ENCODE measurements around the gene NAV2.

NAV2 gene

DNA sequence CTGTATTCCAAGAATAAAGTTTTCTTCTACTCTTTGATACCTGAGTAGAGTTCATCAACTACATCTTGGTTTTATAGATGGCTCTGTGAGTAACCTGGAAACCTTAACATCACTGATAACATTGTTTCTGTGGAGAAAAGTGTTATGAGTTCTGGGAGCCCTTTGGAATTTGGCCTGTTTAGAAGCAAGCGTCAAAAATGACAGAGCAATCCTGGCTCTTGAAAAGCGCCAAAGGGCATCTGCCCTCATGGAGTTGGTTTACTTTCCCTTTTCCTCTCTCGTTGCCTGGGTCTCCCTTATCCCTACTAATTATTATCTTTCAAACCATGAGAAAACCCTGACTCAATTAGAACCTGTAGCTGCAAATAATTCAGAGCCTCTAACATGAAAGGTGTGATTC, 307.6 kb downstream of the NAV2 start:
- no peak for ATAC-seq (ENCODE audit: insufficient read depth, low read depth)
- Histone ChIP-seq H3K36me3 (ENCODE audit: insufficient read depth, low read length) (no peaks in the 10 kb centered on the region), H3K4me2 (ENCODE audit: insufficient read depth, low read length) (no peak overlapping the region), H2AFZ (ENCODE audit: low read depth, low read length) (no peak overlapping the region), H3K27me3 (ENCODE audit: insufficient read depth, low read length, poor library complexity) (no peaks in the 10 kb centered on the region), H3K27ac (ENCODE audit: low read length) (no peak overlapping the region), H3K9me3 (ENCODE audit: insufficient read depth, low read length, severe bottlenecking) (no peaks in the 10 kb centered on the region), H3K4me1 (ENCODE audit: insufficient read depth, low read length) (no peaks in the 10 kb centered on the region), H3K9ac (ENCODE audit: low read depth, low read length) (no peak overlapping the region), H4K20me1 (ENCODE audit: insufficient read depth, low read length) (no peaks in the 10 kb centered on the region), H3K79me2 (ENCODE audit: insufficient read depth, low read length) (no peaks in the 10 kb centered on the region), H3K4me3 (ENCODE audit: low read depth in 1 of 2, low read length in 2 of 2) (no peak overlapping the region)
- DNase-seq: no peak
- TF ChIP-seq CTCF (IDR thresholded peaks at IDR 0.05; ENCODE audit: borderline replicate concordance, extremely low read depth, low read length, poor library complexity, severe bottlenecking): no peak
- no peak for TF ChIP-seq EZH2 (IDR thresholded peaks at IDR 0.05; ENCODE audit: borderline replicate concordance, low read depth, low read length, severe bottlenecking)

- H2AFZ ChIP-seq (ENCODE audit: low read depth, low read length): no peak overlapping the region
- DNase-seq (no peak), ATAC-seq (ENCODE audit: insufficient read depth, low read depth) (no peak)
- H4K20me1 ChIP-seq (ENCODE audit: insufficient read depth, low read length): no peaks in the 10 kb centered on the region
- no peaks in the 10 kb centered on the region for H3K27me3 ChIP-seq (ENCODE audit: insufficient read depth, low read length, poor library complexity)
- no peaks in the 10 kb centered on the region for H3K79me2 ChIP-seq (ENCODE audit: insufficient read depth, low read length)
- H3K27ac ChIP-seq (ENCODE audit: low read length): no peak overlapping the region
- no peak overlapping the region for H3K4me3 ChIP-seq (ENCODE audit: low read depth in 1 of 2, low read length in 2 of 2)
- H3K4me2 ChIP-seq (ENCODE audit: insufficient read depth, low read length): no peak overlapping the region
- no peaks in the 10 kb centered on the region for H3K9me3 ChIP-seq (ENCODE audit: insufficient read depth, low read length, severe bottlenecking)
- H3K36me3 ChIP-seq (ENCODE audit: insufficient read depth, low read length): no peaks in the 10 kb centered on the region
- H3K4me1 ChIP-seq (ENCODE audit: insufficient read depth, low read length): no peaks in the 10 kb centered on the region
- H3K9ac ChIP-seq (ENCODE audit: low read depth, low read length): no peak overlapping the region
- TF ChIP-seq EZH2 (IDR thresholded peaks at IDR 0.05; ENCODE audit: borderline replicate concordance, low read depth, low read length, severe bottlenecking) (no peak), CTCF (IDR thresholded peaks at IDR 0.05; ENCODE audit: borderline replicate concordance, extremely low read depth, low read length, poor library complexity, severe bottlenecking) (no peak)
These were observed 308.1 kb downstream of the NAV2 start for GRCh38 chr11:20020716-20021115.

- TF ChIP-seq EZH2 (IDR thresholded peaks at IDR 0.05; ENCODE audit: borderline replicate concordance, low read depth, low read length, severe bottlenecking) (no peak), CTCF (IDR thresholded peaks at IDR 0.05; ENCODE audit: borderline replicate concordance, extremely low read depth, low read length, poor library complexity, severe bottlenecking) (no peak)
- no peaks in the 10 kb centered on the region for H3K4me1 ChIP-seq (ENCODE audit: insufficient read depth, low read length)
- no peak overlapping the region for H3K27ac ChIP-seq (ENCODE audit: low read length)
These were observed 308.6 kb downstream of the NAV2 start for GRCh38 chr11:20021212-20021611.

More at GRCh38 chr11:20021212-20021611, 308.6 kb downstream of the NAV2 start:
- no peak for ATAC-seq (ENCODE audit: insufficient read depth, low read depth)
- no peak overlapping the region for H3K4me2 ChIP-seq (ENCODE audit: insufficient read depth, low read length)
- H3K27me3 ChIP-seq (ENCODE audit: insufficient read depth, low read length, poor library complexity): no peaks in the 10 kb centered on the region
- no peak overlapping the region for H3K9ac ChIP-seq (ENCODE audit: low read depth, low read length)
- no peak overlapping the region for H2AFZ ChIP-seq (ENCODE audit: low read depth, low read length)
- H3K9me3 ChIP-seq (ENCODE audit: insufficient read depth, low read length, severe bottlenecking): no peaks in the 10 kb centered on the region
- no peaks in the 10 kb centered on the region for H4K20me1 ChIP-seq (ENCODE audit: insufficient read depth, low read length)
- no peaks in the 10 kb centered on the region for H3K79me2 ChIP-seq (ENCODE audit: insufficient read depth, low read length)
- no peak overlapping the region for H3K4me3 ChIP-seq (ENCODE audit: low read depth in 1 of 2, low read length in 2 of 2)
- DNase-seq: no peak
- no peaks in the 10 kb centered on the region for H3K36me3 ChIP-seq (ENCODE audit: insufficient read depth, low read length)

All from DND-41 (cell line).